DMS114 treated with DMSO at 0.1 percent for 48 hours (cell line): ENCODE data around the gene LPCAT2.

Source experiments
- DNase-seq: peaks from one replicate; lab custom pipeline; 2025; ENCODE audit not compliant: unreplicated experiment; lab: John Stamatoyannopoulos, UW

Gene LPCAT2, protein sequence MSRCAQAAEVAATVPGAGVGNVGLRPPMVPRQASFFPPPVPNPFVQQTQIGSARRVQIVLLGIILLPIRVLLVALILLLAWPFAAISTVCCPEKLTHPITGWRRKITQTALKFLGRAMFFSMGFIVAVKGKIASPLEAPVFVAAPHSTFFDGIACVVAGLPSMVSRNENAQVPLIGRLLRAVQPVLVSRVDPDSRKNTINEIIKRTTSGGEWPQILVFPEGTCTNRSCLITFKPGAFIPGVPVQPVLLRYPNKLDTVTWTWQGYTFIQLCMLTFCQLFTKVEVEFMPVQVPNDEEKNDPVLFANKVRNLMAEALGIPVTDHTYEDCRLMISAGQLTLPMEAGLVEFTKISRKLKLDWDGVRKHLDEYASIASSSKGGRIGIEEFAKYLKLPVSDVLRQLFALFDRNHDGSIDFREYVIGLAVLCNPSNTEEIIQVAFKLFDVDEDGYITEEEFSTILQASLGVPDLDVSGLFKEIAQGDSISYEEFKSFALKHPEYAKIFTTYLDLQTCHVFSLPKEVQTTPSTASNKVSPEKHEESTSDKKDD

DNA sequence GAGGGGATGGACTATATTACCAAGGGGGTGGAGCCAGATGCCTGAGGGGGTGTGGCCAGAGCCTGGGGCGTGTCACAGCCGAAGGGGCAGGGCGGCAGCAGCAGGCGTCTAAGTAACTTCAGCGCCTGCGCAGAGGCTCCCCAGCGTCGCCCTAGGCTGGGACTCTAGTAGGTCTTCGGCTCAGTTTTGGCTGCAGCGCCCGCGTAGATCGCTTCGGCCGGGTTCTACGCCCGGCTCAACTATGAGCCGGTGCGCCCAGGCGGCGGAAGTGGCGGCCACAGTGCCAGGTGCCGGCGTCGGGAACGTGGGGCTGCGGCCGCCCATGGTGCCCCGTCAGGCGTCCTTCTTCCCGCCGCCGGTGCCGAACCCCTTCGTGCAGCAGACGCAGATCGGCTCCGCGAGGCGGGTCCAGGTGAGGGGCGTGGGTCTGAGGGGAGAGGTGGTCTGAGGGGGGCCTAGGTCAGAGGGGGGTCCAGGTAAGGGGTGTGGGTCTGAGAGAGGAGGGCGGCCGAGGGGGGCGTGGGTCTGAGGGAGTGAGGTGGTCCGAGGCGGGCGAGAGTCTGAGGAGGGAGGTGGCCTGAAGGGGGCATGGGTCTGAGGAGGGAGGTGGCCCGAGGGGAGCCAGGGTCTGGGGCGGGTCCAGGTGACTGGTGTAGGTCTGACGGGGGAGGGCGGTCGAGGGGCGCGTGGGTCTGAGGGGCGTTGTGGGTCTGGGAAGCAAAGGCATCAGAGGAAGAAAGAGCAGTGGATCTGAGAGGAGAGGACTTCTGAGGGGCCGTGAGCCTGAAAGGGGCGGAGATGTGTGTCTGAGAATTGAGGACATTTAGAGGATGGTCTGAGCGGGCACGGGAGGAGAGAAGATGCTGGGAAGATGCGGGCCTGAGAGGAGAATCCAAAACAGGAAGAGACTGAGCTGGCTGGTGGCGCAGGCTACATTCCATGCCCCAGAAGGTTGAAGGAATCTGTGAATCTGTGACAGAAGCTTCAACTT is at the start of gene LPCAT2:
Gene LPCAT2, plus strand, starts transcription at position 132 of the 991 bp plus-strand sequence. Its CDS starts 110 bp downstream, at position 242.
- DNase-seq, result peak; percentile 83

- DNase-seq, result no peak
Measured at GRCh38 chr16:55462241-55462640, 46.6 kb upstream of the LPCAT2 start.

- DNase-seq, result no peak
Measured at GRCh38 chr16:55464375-55464774, 44.5 kb upstream of the LPCAT2 start.

GRCh38 chr16:55465077-55465896 is 43.6 kb upstream of the LPCAT2 start:
- DNase-seq, result peak; percentile 79

DNA sequence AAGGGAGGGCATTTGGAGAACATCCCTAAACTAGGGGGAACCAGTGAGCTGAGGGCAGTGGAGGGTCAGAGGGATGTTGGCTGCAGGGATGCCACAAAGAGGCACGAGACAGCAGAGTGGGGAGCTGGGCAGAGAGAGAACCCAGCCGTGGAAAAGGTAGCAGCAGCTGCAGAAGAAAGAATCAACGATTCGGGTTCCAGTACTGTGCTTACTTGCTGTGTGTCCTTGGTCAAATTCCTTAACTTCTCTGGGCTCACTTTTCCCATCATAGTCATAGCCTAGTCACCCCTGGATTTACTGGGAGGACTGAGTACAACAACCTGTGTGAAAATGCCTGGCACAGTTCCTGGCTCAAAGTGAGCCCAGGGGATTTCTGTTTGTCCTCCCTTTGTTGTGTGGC is 42.7 kb upstream of the LPCAT2 start:
- DNase-seq, result no peak

GRCh38 chr16:55467898-55468297 is 41.0 kb upstream of the LPCAT2 start:
- DNase-seq, result no peak

- no peak for DNase-seq
Measured at GRCh38 chr16:55468352-55468990, 40.4 kb upstream of the LPCAT2 start.

DNA sequence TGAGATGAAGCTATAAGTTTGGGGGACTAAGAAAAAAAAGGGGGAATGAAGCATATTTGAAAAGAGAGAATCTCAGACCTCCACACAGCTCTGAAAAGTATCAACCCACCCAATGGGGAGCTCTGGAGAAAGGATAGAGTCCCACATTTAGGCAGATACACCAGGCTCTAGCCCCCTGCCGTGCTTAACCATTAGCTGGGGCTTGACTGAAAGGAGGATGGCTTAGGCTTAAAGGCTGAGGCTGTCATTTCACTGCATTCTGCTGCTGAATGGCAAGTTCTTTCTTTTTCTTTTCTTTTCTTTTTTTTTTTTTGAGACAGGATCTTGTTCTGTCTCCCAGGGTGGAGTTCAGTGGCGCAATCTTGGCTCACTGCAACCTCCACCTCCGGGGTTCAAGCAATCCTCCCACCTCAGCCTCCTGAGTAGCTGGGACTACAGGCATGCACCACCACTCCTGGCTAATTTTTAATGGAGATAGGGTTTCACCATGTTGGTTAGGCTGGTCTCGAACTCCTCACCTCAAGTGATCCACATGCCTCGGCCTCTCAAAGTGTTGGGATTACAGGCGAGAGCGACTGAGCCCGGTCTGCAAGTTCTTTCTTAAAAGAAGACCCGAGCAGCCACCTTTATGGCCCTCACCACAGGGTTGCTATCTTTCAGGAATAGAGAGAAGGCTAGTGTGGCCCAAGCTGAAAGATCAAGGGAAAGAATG is 38.9 kb upstream of the LPCAT2 start:
- DNase-seq, result no peak

- no peak for DNase-seq
Measured at GRCh38 chr16:55470533-55471371, 38.1 kb upstream of the LPCAT2 start.

GRCh38 chr16:55471448-55472097 is 37.3 kb upstream of the LPCAT2 start:
- no peak for DNase-seq

DNA sequence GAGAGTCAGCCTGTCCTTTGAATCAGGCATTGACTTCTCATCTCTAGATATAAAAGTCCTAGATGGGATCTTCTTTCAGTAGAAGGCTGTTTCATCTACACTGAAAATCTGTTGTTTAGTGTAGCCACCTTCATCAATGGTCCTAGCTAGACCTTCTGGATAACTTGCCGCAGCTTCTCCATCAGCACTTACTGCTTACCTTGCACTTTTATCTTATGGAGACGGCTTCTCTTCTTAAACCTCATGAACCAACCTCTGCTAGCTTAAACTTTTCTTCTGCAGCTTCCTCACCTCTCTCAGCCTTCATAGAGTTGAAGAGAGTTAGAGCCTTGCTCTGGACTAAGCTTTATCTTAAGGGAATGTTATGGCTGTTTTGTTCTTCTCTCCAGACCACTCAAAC is 35.3 kb upstream of the LPCAT2 start:
- no peak for DNase-seq

DNA sequence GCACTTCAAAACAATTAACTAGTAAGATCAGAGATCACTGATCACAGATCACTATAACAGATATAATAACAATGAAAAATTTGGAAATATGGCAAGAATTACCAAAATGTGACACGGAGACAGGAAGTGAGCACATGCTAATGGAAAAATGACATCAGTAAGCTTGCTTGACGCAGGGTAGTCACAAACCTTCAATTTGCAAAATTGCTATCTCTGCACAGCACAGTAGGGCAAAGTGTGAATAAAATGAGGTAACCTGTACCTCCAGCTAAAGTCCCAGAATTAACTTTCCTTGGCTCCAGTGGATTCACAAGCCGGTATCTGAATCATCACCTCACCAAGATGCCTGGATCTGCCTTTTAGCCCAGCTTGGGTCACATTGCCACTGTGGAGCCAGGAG is 34.1 kb upstream of the LPCAT2 start:
- DNase-seq, result no peak

DNA sequence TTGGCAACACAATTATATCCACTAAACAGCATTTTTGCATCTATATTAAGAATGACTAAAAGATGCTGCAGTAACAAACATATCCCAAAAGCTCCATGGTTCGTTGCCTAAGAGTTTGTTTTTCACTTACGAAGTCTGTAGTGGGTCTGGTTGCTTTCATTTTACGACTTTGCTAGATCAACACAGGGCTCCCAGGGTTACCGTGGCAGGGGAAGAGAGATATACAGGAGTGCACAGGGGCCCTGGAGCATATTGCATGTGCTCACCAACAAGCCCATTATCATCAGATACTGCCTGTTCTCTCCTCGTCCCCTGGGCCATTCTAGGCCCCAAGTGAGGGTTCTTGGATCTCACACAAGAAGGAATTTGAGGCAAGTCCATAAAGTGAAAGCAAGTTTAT is 33.0 kb upstream of the LPCAT2 start:
- DNase-seq, result no peak

DNA sequence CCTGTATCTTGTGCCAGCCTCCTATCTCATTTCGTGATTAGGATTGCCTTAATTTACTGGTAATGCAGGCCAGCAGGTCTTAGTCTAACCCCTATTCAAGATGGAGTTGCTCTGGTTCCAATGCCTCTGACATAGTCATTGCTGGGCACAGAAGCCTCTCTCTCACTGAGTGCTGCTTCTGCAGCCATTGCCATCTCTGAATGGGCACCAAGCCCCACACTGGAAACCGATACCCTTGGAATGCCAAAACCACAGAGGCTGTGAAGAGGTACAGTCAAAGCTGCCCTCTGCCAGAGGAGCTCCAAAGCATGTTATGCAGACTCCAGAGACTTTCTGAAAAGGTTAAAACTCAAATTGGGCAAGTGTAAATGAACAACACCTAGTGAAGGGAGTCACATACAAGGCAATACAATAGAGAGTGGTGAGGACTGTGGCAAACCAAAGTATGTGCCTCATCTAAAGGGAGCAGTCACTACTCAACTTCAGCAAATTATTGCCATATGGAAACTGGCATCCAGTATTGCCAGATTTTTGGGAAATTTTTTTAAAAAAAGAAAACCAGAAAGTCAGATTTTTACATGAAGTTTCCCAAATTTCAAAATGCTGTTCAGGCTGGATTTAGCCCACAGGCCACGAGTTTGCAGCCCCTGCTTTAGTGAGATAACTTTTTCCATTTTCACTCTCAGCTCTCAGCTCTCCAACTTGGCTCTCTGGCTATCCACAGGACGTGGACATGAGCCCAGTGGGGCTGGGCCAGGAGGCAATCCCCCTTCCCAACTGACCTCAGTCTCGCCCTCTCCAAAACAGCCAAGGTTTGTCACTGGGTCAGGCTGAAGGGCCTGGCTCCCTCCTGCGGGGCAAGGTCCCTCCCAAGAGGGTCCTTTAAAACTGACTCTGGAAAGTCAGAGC is 32.0 kb upstream of the LPCAT2 start:
- no peak for DNase-seq

GRCh38 chr16:55477736-55478135 is 31.1 kb upstream of the LPCAT2 start:
- DNase-seq, result no peak

GRCh38 chr16:55478827-55479429 is 29.9 kb upstream of the LPCAT2 start, which contains the start of gene MMP2:
TSS of gene MMP2 (plus strand) at chr16:55479198. CDS start at chr16:55479480, 282 bp downstream.
- no peak for DNase-seq
